GM18507 (cell line): Measurements from ENCODE around the gene GRAMD2B.
"Not testable (repeated sequence)": the region's sequence is repeated elsewhere in the genome, so short reads cannot be mapped to it uniquely, and the experiment has no call there.

ENCODE experiments used
- DNase-seq: peaks from one replicate; pipeline ENCODE4 v3.0.0; 2011; ENCODE audit warnings: low read depth; ENCODE audit not compliant: insufficient read length; ENCODE audit errors: extremely low spot score
- FAIRE-seq: peaks from 2 replicates; lab custom pipeline; 2011; peaks lifted over from hg19 to GRCh38; lab: Jason Lieb, UNC

The GRAMD2B gene

DNA sequence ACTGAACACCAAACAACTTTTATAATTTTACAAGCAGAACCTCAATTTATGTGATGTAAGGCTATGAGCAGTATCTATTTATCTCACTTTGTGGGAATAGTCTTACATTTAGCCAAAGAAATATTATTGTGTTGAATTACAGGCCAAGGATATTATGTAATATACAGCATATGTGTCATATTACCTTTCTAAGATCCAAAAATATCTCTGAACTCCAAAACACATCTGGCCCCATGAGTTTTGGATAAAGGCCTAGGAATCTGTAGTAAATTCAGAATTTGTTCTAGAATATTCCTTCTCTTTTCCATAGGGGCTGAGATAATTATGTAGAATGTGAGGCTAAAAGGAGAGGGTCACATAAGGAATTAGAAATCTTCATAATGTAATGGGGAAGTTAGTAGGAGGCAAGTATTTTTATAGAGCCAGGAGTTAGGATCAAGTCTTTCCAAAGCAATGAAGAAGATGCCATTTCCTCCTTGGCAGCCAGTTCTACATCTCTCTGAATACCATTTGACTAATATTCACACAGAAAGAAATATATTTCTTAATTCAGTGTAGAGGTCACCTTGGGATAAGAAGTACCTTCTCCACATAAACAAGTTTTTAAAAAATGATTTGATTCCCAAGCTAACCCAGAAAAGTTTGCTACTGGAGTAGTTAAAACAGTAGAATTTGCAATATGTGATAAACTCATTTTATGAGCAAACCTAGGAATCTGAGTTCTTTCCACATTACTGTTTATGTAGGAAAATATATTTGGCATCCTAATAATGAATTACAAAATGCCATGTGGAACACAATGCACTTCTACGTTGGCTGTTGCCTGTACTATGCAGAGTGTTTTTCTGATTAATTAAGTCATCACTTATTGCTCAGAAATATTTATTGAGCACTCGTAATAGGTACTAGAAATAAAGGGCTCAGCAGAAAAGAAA lies 20.3 kb upstream of the GRAMD2B start:
- peak; percentile 55 for FAIRE-seq

DNA sequence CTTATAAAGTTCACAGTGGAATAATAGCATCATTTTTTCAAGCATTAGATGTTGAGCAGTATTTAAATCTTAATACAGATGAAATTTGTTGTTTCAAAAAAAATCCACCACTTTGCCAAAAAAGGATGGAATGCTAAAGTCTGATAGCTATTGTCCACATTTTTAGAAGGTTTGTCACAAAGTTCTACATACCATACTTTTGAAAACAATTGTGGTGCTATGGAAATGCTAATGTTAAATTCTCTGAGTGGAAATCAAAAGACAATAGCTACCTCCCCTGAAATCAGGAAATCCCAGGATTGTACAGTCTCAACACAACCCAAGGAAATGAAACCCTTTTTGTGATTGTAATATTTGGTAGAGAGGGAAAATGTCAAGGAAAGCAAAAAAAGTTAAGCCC lies 19.3 kb upstream of the GRAMD2B start:
- FAIRE-seq (no peak), DNase-seq (no peak)

More for the DNA sequence above, 20.3 kb upstream of the GRAMD2B start:
- no peak for DNase-seq

DNA sequence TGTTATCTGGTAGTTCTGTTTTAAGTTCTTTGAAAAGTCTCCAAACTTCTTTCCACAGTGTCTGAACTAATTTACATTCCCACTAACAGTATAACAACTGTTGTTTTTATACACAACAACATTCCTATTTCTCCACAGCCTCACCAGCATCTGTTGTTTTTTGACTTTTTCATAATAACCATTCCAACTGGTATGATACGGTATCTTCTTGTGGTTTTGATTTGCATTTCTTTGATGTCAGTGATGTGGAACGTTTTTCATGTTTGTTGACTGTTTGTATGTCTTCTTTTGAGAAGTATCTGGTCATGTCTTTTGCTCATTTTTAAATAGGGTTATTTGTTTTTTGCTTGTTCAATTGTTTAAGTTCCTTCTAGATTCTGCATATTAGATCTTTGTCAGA lies 12.6 kb upstream of the GRAMD2B start:
- FAIRE-seq (peak; percentile 64), DNase-seq (no peak)

- DNase-seq (no peak), FAIRE-seq (no peak)
Measured at GRCh38 chr5:126413856-126414255, 9.4 kb upstream of the GRAMD2B start.

DNA sequence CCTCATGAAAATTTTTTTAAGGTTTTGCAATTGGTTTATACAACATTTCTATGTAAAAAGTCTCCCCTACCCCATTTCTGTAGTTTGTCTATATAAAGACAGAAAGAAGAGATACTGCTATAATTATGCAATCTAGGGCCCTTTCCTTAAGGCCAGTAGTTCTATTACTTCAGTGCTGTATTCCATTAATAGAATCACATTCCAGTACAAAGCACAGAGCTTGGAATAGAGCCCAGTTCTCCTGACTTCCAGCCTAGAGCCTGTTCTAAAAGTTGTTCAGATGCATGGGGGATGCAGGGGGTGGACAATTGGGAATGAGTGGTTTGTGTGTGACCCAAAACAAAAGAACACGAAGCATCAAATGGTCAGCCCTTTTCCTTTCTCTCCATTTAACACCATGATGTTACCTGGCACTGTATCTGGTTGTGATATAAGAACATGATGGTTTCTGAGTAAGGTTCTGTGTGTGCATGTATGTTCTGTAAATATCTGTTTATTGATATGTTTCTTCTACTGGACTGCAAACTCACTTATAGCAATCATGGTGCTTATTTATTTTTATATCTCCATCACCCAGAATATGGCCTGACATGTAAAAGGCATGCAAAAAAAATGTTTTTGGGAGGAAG lies 8.2 kb upstream of the GRAMD2B start:
- DNase-seq (no peak), FAIRE-seq (no peak)

- DNase-seq (no peak), FAIRE-seq (peak; percentile 24)
Measured at GRCh38 chr5:126415789-126416188, 7.4 kb upstream of the GRAMD2B start.

GRCh38 chr5:126416266-126416925 lies 6.8 kb upstream of the GRAMD2B start:
- FAIRE-seq = no peak
- no peak for DNase-seq

DNA sequence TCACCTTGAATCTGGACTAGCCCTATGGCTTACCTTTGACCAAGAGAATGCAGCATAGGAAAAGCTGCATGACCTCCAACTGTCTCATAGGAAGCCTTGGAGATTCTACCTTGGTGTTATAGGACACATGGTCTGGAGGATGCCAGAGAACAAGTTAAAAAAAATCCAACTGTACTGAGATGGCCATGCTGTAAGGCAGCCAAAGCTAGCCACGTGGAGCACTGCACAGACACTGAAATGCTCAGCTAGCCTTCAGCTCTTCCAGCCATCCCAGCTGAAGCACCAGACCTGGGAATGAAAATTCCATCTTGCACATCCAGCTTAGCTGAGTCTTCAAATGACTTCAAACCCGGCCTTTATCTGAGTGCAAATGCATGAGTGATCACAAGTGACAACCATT lies 6.0 kb upstream of the GRAMD2B start:
- no peak for FAIRE-seq
- DNase-seq = no peak

GRCh38 chr5:126419102-126419501 lies 4.1 kb upstream of the GRAMD2B start:
- FAIRE-seq = peak; percentile 62

DNA sequence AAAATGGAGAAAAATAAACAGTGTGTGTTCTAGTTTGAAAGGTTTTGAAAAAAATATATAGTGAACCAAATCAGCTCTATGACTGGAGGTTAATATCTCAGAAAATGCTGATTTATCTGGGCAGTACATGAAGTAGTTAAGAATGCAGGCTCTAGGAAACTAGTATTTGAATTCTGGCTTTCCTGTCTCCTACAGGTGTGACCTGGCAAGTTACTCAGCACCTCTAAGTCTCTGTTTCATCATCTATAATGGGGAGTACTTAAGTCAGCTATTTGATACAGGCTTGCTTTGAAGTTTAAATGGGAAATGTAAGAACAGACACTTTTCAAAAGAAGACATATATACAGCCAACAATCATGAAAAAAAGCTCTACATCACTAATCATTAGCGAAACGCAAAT lies 5.2 kb downstream of the GRAMD2B start:
- FAIRE-seq (peak; percentile 45), DNase-seq (no peak)

More at GRCh38 chr5:126419102-126419501, 4.1 kb upstream of the GRAMD2B start:
- no peak for DNase-seq

DNA sequence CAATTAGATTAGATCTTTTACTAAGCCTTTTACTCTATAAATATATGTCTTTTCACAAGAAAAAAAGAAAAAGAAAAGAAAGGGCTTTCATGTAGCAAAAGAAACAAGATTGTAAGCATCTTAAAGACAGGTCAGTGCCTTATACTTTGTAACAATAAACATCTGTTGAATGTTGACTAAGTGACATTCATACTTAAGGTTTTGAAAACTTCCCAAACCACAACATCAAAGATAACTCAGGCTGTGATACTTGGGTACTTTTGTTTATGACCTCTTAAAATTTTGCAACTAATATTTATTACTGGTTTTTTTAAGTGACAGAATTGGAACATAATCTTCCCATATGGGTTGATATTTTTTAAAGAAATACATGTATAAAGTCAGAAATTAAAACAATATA lies 7.4 kb downstream of the GRAMD2B start:
- FAIRE-seq (no peak), DNase-seq (no peak)

GRCh38 chr5:126433701-126434100 lies 10.5 kb downstream of the GRAMD2B start:
- FAIRE-seq = no peak
- no peak for DNase-seq

- DNase-seq (no peak), FAIRE-seq (no peak)
Measured at GRCh38 chr5:126435261-126435660, 12.1 kb downstream of the GRAMD2B start.

DNA sequence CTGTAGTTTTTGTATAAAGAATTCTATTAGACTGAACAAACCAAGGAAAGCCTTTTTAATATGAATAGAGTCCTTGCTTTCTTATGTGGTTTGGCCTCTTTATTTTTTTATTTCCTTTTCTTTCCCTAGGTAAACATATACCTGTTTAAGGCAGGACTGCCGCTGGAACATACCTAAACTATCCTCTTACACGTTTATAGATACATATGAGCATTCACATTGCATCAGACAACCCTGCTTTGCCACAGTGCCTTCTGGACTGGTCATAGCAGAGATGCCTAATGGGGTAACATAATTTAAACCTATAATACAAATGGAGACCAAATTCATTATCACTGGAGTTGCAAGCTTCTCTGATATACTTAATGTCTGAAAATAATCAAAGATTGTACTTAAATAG lies 12.5 kb downstream of the GRAMD2B start:
- DNase-seq = no peak
- no peak for FAIRE-seq

DNA sequence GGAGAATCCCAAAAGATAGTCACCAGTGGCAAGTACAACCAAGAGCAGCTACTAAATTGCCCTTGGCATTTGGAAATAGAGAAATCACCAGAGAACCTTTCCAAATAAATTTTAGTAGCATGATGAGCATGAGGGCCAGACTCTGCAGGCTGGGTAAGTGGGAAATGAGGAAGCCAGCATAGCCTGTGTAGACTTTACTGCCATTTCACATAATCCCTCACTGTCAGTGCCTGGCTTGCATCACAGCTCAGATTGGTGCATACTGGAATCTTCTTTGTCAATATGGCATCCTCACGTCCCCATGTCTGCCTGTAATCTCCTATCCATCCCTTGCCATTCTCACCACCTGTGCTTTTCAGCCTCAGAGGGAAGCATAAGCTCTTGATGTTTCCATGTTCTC lies 14.5 kb downstream of the GRAMD2B start:
- no peak for FAIRE-seq
- no peak for DNase-seq

DNA sequence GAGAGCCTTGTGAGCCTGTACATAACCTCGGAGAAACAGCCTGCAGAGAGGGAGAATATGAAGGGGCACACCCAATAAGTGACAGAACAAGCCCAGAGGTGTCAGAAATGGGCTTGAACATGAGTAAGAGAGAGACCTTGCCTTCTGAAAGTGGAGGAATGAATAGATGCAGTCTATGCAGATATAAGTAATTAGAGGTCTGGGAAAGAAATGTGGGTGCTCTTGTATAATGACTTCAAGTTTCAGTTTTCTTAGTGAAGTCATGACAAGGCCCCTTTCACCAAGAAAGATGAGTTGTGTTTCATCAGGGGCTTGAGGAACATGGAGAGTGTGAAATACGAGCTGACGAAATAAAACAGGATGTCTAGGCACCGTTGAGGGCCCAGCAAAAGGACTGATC lies 15.1 kb downstream of the GRAMD2B start:
- DNase-seq (peak; percentile 28), FAIRE-seq (peak; percentile 91)

DNA sequence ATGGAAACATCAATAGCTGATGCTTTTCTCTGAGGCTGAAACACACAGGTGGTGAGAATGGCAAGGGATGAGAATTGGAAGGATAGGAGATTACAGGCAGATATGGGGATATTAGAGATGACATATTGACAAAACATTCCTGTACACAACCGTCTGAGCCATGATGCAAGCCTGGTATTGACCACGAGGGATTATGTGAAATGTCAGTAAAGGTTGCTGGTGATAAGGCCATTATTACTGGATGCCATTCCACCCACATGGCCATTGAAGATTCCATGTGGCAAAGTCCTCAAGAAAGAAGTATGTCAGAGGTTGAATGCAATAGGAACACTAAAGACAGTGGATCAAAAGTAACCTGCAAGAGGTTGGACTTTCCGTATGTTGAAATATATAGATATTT lies 15.7 kb downstream of the GRAMD2B start:
- DNase-seq = no peak
- no peak for FAIRE-seq

- DNase-seq, FAIRE-seq: not testable (repeated sequence)
Measured at GRCh38 chr5:126439724-126440123, 16.5 kb downstream of the GRAMD2B start.

DNA sequence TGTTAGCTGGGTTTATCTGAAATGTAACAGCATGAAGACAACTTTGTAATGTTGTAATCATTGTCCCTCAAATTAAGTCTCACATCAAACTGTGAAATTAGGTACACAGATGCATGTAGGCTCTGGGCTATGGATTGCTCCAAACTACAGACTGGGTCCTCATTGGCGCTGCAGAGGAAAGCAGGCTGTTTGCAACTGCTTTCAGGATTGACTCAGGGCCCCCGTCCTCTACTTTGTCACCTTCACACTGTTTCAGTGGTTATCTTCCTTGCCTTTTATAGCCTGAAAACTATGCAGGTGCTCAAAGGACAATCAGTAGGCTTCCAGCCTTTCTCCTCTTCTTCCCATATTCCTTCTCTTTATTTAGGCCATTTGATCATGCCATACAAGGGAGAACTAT lies 18.0 kb downstream of the GRAMD2B start:
- FAIRE-seq = peak; percentile 58
- DNase-seq = no peak

GRCh38 chr5:126443374-126443851 lies 20.2 kb downstream of the GRAMD2B start:
- FAIRE-seq (peak; percentile 95), DNase-seq (no peak)
